GM06990 (cell line): ENCODE results near the gene FAM107A.

Experiments used
- DNase-seq: peaks from one replicate; pipeline ENCODE4 v3.0.0-alpha.2; 2011; ENCODE audit not compliant: insufficient read length; ENCODE audit errors: extremely low read depth
- H3K27me3 ChIP-seq: replicated peaks from 2 replicates; pipeline ENCODE4 v1.6.0; 2011; ENCODE audit warnings: low read length; ENCODE audit not compliant: control insufficient read depth, insufficient read depth
- H3K36me3 ChIP-seq: 2 replicates; pipeline ENCODE4 v1.5.1; 2011; ENCODE audit warnings: low read length; ENCODE audit not compliant: control insufficient read depth, insufficient read depth
- H3K4me3 ChIP-seq: replicated peaks from 2 replicates; pipeline ENCODE4 v1.5.1; 2011; ENCODE audit warnings: low read depth, mild to moderate bottlenecking, control low read depth, low read length
- CTCF ChIP-seq: IDR thresholded peaks from 2 replicates; pipeline ENCODE4 v1.5.1; 2011; ENCODE audit warnings: low read length, control low read depth, mild to moderate bottlenecking, inconsistent platforms; ENCODE audit not compliant: insufficient read depth, poor library complexity, severe bottlenecking

FAM107A gene

DNA sequence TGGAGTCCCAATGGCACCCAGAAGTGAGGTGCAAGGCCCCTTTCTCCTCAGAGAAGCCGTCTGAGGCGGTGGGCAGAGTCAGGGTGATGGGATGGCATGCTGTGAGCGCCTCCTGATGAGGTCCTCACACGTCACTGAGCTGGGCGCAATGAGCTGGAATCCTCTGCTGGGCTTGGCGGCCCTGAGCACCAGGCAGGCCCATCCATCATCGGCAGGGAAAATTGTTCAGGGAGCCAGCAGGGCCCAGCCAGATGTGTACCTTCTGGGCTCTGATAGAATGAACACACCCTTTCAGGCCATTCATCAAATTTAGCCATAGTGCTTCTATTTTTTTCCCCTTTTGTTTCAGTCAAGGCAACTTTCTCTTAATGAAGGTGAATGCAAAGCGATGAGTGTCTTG lies 45.7 kb upstream of the FAM107A start:
- no peaks in the 10 kb centered on the region for H3K27me3 ChIP-seq
- H3K4me3 ChIP-seq, result no peak overlapping the region
- TF ChIP-seq CTCF, result no peak
- DNase-seq, result no peak
- no peaks in the 10 kb centered on the region for H3K36me3 ChIP-seq

- Histone ChIP-seq H3K27me3 (no peaks in the 10 kb centered on the region), H3K4me3 (no peak overlapping the region), H3K36me3 (no peaks in the 10 kb centered on the region)
- no peak for TF ChIP-seq CTCF
- no peak for DNase-seq
These were observed 45.2 kb upstream of the FAM107A start for GRCh38 chr3:58622436-58622835.

GRCh38 chr3:58621086-58621830 lies 44.1 kb upstream of the FAM107A start:
- H3K4me3 ChIP-seq, result no peak overlapping the region
- TF ChIP-seq CTCF, result no peak

GRCh38 chr3:58620421-58620820 lies 43.2 kb upstream of the FAM107A start:
- Histone ChIP-seq H3K27me3 (no peaks in the 10 kb centered on the region), H3K36me3 (no peaks in the 10 kb centered on the region), H3K4me3 (no peak overlapping the region)
- DNase-seq, result no peak
- TF ChIP-seq CTCF, result no peak

More at GRCh38 chr3:58621086-58621830, 44.1 kb upstream of the FAM107A start:
- H3K36me3 ChIP-seq, result no peaks in the 10 kb centered on the region
- H3K27me3 ChIP-seq, result no peaks in the 10 kb centered on the region
- DNase-seq, result no peak

DNA sequence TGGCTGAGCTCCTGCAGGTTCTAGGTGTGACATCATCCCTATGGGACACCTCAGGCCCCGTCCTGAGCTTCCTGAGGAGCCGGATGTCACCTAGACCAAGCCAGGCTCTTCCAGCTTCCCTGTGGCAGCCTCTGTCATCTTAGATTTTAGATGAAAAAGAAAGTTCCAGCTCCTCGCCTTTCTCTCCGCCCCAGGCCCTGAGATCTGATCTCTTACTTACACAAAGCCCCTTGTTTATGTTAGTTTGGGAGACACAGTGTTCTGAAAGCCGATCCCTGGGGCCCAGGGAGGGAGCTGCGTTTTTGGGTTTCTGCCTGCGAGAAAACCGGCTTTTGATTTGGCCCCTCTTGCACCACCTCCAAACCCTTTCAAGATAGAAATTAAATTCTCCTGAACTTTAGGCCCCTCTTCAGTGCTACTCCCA lies 40.2 kb upstream of the FAM107A start:
- Histone ChIP-seq H3K27me3 (no peaks in the 10 kb centered on the region; the same call in 1 of the 2 replicates), H3K36me3 (no peaks in the 10 kb centered on the region), H3K4me3 (no peak overlapping the region)
- no peak for TF ChIP-seq CTCF
- no peak for DNase-seq
